ENCODE results near the gene ZSWIM7. TPM values are rescaled to one million over a fixed set of nuclear protein-coding genes. Genes with fewer than 3 reads are reported as not detected.
"Not testable (repeated sequence)": the region's sequence is repeated elsewhere in the genome, so short reads cannot be mapped to it uniquely, and the experiment has no call there.

Gene ZSWIM7
- total and polyA plus RNA-seq, 8 donors = 4.5 to 43.5 (median 20.0) TPM; not detected in 1

GRCh38 chr17:15942207-15942833 is 57.2 kb downstream of the ZSWIM7 start:
- Histone ChIP-seq H3K9me3 (no peaks in the 10 kb centered on the region), H3K27me3 (peaks cover 0 to 36% (median 22%) of the 10 kb centered on the region in 3 donors), H3K4me3 (no peak overlapping the region), H3K27ac (no peak overlapping the region), H3K4me1 (peaks cover 23 to 35% (median 24%) of the 10 kb centered on the region in 4 donors), H3K36me3 (no peaks in the 10 kb centered on the region)
- DNase-seq = no peak
- WGBS, 5 donors = 84 to 94% (median 89%) methylated on average over 7 of the region's 7 CpGs
- TF ChIP-seq CTCF (IDR thresholded peaks at IDR 0.05) (no peak), EP300 (IDR thresholded peaks at IDR 0.05) (no peak), POLR2AphosphoS5 (IDR thresholded peaks at IDR 0.05) (no peak), POLR2A (IDR thresholded peaks at IDR 0.05) (no peak)
- intact Hi-C loops (cut with DNase I; ENCODE audit: low total_unique reads) = no loop called here

GRCh38 chr17:15941781-15942180 is 57.7 kb downstream of the ZSWIM7 start:
- Histone ChIP-seq H3K4me1 (peaks cover 23 to 29% (median 24%) of the 10 kb centered on the region in 4 donors), H3K4me3 (no peak overlapping the region), H3K36me3 (no peaks in the 10 kb centered on the region), H3K9me3 (no peaks in the 10 kb centered on the region), H3K27ac (no peak overlapping the region), H3K27me3 (peaks cover 0 to 36% (median 22%) of the 10 kb centered on the region in 3 donors)
- TF ChIP-seq CTCF (IDR thresholded peaks at IDR 0.05) (no peak), EP300 (IDR thresholded peaks at IDR 0.05) (no peak), POLR2AphosphoS5 (IDR thresholded peaks at IDR 0.05) (no peak), POLR2A (IDR thresholded peaks at IDR 0.05) (no peak)
- 77 to 86% (median 81%) methylated on average over 7 of the region's 7 CpGs for WGBS, 5 donors
- intact Hi-C loops (cut with DNase I; ENCODE audit: low total_unique reads) = no loop called here
- DNase-seq = no peak

GRCh38 chr17:15936481-15936880 is 63.0 kb downstream of the ZSWIM7 start:
- 97 to 99% (median 98%) methylated on average over 4 of the region's 4 CpGs for WGBS, 5 donors
- H3K27ac ChIP-seq; intact Hi-C loops (cut with DNase I; ENCODE audit: low total_unique reads); H3K4me3 ChIP-seq; H3K4me1 ChIP-seq; H3K9me3 ChIP-seq; H3K27me3 ChIP-seq; H3K36me3 ChIP-seq; DNase-seq: not testable (repeated sequence)

- DNase-seq = no peak
These were observed 63.6 kb downstream of the ZSWIM7 start for GRCh38 chr17:15935891-15936290.

More at GRCh38 chr17:15935891-15936290, 63.6 kb downstream of the ZSWIM7 start:
- TF ChIP-seq EP300 (IDR thresholded peaks at IDR 0.05) (no peak), POLR2A (IDR thresholded peaks at IDR 0.05) (no peak), CTCF (IDR thresholded peaks at IDR 0.05) (no peak), POLR2AphosphoS5 (IDR thresholded peaks at IDR 0.05) (no peak)
- Histone ChIP-seq H3K27me3 (no peaks in the 10 kb centered on the region), H3K4me3 (no peak overlapping the region), H3K27ac (no peak overlapping the region), H3K36me3 (no peaks in the 10 kb centered on the region), H3K9me3 (no peaks in the 10 kb centered on the region), H3K4me1 (no peaks in the 10 kb centered on the region)
- 90 to 97% (median 94%) methylated on average over 7 of the region's 7 CpGs for WGBS, 5 donors
- intact Hi-C loops (cut with DNase I; ENCODE audit: low total_unique reads) = no loop called here

All from stomach (tissue), 9 donors.